GM21786 (cell line): ENCODE data around the gene LBX1.

ENCODE experiments used
- ATAC-seq: cut with Tn5 transposase; IDR thresholded peaks from one replicate; pipeline ENCODE4 v1.9.1; 2021; ENCODE audit not compliant: unreplicated experiment

Gene LBX1

GRCh38 chr10:101244321-101245050 is 15.2 kb upstream of the LBX1 start:
- ATAC-seq, result no peak

- ATAC-seq, result no peak
These were observed 12.8 kb upstream of the LBX1 start for GRCh38 chr10:101241840-101242707.

DNA sequence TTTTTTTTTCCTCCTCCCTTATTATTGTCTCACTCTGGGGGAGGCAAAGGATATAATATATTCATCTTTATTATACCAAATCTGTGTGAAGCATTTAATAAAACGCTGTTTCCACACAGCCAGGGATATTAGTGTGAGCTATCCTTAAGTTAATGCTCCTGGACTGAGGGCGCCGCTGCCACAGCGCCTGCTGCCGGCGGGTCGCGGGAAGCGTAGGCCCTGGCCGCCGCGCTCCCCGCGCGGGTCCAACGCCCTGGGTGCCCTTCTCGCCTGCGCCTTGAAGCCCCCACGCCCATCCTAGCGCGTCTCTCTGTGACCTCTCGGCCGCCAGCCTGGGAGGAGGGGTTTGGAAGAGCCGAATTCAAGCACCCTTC is 9.5 kb upstream of the LBX1 start:
- ATAC-seq, result no peak

GRCh38 chr10:101237982-101238731 is 8.9 kb upstream of the LBX1 start:
- ATAC-seq, result no peak

DNA sequence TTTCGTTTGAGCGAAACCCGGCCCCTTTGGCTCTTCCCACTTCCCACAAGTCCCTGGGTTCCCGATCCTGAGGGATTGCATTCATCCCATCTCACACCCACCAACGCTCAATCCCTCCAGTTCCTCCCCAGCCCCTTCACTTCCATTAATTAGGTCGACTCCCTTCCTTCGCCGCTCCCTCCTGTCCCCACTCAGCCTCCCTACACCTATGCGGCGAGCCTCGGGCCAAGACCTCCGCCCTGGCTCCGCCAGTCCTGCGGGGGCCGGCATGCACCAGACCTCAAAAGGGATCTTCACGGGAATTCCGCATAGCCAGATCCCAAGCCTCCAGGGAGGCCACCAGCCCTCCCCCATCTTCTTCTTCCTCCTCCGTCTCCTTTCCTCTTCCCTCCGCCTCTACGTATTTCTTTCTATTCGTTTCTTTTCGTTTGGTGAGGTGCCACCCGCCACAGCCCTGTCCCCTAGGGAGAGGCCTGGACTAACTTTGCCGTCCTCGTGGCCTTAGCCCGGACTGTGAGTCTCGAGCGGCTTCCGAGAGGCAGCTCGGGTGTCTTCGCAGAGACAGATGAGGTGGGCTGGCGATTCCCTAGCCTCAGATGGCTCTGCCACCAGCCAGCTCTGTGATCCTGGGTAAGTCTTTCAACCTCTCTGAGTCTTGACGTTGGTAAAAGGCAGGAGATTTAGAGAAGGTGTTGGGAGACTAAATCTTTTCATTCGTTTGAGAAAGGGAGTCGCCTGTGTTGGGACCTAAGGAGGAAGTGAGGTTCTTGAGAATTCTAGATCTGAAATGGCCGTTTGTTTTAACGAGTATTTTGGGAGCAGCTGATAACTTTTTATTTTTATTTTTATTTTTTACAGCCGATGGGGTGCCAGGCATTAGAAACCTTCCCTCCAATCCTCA is 8.1 kb upstream of the LBX1 start:
- no peak for ATAC-seq

- no peak for ATAC-seq
These were observed 7.3 kb upstream of the LBX1 start for GRCh38 chr10:101236376-101237080.

DNA sequence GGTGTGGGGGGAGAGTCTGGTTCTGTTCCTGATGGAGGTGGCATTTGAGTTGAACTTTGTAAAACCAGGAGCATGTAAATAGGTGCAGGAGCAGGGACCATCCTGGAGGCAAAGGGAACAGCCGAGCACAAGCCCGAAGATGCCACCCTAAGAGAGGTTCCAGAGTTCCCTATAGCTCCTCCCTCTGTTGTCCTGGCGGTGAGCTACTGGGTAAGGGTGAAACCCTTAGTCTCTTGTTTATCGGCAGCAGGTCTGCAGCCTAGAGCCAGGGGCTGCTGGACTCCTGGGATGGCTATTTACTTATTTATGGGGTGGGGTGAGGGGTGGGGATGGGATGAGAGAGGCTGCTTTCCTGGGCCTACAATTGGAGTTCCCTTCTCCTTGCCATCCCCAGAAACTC is 6.5 kb upstream of the LBX1 start:
- no peak for ATAC-seq

DNA sequence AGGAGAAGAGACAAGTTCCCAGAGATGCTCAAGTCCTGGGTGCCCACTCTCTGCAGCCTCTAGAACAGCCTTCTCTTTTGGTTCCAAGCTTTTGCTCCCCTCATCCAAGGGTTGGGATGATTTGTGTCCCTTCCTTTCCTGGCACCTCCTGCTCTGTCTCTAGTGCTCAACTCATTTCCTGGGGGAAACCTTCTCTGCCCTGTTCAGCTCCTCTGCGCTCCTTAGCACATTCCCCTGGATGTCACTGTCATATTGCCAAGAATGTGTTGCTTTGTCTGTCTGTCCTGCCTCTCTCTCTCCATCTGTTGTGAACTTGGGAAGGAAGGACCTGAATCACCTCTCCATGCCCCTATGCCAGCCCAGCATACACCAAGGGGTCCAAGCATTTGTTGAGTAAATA is 5.1 kb upstream of the LBX1 start:
- ATAC-seq, result no peak

DNA sequence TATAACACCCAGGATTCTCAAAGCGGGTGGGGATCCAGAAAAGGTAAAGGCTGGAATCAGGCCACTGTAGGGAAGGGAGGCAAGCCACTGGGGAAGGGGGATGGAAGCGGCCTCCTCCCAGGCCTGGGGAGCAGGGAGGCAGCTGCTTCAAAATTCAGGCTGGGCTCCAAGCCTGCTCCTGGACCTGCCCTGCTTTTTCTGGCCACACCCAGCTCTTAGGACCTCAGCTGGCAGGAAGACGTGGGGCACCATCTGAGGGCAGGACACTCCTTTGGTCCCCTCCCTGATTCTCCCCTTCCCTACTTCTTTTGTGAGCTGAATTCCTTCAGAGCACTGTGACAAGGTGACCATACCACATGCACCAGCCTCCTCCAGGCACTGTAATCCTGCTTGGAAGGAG is 4.6 kb upstream of the LBX1 start:
- no peak for ATAC-seq

DNA sequence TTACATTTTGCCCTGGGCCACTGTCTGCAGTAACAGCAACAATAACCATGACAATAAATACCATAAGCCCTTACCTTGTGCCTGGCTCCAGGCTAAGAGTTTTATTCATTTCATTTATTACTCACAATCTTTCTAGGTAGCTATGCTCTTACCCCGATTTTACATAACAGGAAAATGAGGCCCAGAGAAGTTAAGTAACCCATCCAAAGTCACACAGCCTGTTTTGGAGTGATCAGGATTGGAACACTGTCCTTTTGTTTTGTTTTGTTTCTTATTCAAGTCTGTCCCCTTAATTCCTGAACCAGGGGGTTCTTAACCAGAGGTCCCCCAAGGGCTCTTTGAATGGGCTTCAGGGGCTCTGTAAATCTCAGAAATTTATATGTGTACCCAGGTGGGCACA is 4.2 kb upstream of the LBX1 start:
- ATAC-seq, result no peak

DNA sequence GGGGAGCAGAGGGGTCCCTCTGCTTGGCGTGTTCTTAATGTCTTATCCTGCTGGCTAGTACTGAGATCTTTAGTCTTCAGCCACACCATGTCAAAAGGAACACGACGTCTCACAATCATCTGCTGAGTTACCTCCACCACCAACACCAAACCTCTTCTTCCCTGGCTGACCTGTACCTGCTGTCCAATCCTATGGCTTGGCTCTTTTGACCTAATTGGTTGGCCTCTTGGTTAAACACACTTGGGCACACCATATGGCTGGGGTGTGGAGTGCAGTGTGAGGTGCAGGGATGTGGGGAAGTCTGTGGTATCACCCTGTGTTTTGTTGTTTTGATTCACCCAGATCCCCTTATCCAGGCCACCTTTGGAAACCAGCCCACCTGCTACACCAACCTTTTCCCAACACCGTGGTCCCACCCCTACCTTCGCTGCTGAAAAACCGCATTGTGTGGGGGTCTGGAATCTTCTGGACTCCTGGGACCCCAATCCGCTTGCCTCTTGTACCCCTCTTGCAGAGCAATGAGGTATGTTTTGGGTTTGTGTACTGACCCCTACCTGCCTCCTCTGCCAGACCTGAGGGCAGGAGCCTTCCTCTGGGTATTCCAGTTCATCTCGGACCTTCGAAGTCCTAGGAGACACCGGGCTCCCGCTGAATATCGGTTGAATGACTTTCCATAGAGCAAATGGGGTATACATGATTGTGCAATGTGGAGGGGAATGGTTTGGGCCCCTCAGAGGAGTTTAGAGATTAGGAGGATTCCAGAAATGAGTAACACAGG is 2.8 kb upstream of the LBX1 start:
- no peak for ATAC-seq

DNA sequence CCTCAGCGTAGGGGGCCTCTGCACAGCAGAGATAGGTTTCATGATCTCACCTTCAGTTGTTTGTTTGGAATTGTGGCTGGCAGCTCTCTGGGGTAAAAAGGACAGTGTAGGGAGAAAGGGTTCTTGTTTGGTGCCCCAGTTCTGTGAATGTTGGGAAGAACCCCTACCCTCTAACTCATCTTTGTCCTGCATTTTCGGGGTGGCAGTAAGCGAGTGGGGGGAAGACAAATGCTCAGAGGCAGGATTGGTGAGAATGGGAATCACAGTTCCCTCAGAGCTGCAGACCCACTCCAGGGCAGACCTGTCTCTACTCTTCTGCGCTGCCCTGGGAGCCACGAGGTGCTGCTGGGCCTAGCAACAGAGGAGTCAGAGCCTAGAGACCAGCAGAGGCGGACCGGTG is 1.8 kb upstream of the LBX1 start:
- no peak for ATAC-seq

GRCh38 chr10:101230183-101230917 is 1.1 kb upstream of the LBX1 start:
- no peak for ATAC-seq

GRCh38 chr10:101228966-101229265 is 347 bp downstream of the LBX1 start:
- ATAC-seq, result no peak

- ATAC-seq, result no peak
These were observed 904 bp downstream of the LBX1 start for GRCh38 chr10:101228153-101228965.

- no peak for ATAC-seq
These were observed 1.7 kb downstream of the LBX1 start for GRCh38 chr10:101227429-101228152.
